Raji (cell line): ENCODE measurements around the gene NANS.

Experiments used
- POLR2A ChIP-seq: IDR thresholded peaks from 2 replicates; pipeline ENCODE4 v1.6.1; 2011; ENCODE audit warnings: low read depth, low read length, control low read depth; ENCODE audit not compliant: insufficient read depth

Gene NANS

DNA sequence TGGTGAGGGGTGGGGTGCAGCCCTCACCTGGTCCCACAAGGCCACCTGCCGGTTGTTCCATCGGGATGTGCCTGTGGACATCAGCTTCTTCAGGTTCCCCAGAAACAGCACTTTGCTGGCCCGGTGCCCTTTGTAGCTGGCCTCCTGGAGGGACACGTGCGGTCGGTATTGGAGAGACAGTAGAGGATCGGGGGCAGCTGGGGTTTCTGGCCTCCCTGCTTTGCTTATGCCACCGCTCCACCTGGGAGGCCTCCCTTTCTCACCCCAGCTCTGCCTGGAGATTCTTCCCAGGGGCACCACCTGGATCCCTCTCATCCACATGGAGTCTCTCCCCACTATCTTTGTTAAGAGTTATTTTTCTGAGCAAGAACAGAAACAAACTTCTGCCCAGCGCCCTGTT is 75.6 kb downstream of the NANS start:
- TF ChIP-seq POLR2A, result no peak
